ENCODE data around the gene HMGN4. TPM values are rescaled to one million over a fixed set of nuclear protein-coding genes. Genes with fewer than 3 reads are reported as not detected.

The HMGN4 gene
- total and polyA plus RNA-seq, 9 of the 15 experiments (the other 6 are each of a cell fraction or from before 2014, with no cell fraction given), result 35.4 to 134 (median 94.1) TPM

DNA sequence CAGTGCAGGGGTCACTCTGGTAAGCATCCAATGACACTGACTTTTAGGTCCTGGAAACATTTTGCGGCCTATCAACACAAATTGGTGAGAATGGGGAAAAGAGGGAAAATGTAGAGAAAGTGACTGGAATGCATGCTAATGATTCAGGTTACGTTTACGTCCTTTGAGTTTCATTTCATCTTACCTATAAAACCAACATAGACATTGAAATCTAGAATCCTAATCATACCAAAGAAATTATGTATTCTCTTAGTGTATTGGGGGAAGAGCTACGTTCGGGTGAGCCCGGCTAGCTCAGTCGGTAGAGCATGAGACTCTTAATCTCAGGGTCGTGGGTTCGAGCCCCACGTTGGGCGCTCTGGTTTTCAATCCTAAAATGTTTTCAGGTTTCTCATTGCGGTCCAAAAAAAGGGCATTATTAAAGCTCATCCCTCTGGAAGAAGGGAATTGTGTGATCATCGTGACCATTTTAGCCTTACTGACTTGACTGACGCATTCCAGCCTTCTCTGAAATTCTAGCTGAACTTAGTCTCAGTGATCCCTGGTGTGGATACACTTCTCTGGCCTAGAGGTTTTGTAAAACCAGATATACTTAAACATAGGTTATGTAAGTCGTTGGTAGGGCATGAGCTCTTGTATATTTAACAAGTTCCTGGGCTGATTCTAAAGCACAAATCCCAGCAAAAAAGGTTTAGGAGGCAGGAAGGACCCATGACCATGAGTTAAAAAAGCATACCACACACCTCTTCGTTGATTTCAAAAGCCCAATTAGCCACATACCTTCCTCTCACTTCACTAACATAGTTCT is 18.3 kb downstream of the HMGN4 start (continued):
- TF ChIP-seq, protein P1, sequence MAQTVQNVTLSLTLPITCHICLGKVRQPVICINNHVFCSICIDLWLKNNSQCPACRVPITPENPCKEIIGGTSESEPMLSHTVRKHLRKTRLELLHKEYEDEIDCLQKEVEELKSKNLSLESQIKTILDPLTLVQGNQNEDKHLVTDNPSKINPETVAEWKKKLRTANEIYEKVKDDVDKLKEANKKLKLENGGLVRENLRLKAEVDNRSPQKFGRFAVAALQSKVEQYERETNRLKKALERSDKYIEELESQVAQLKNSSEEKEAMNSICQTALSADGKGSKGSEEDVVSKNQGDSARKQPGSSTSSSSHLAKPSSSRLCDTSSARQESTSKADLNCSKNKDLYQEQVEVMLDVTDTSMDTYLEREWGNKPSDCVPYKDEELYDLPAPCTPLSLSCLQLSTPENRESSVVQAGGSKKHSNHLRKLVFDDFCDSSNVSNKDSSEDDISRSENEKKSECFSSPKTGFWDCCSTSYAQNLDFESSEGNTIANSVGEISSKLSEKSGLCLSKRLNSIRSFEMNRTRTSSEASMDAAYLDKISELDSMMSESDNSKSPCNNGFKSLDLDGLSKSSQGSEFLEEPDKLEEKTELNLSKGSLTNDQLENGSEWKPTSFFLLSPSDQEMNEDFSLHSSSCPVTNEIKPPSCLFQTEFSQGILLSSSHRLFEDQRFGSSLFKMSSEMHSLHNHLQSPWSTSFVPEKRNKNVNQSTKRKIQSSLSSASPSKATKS (CRISPR knock-in tag; IDR thresholded peaks at IDR 0.05), result no peak
- no peak for TF ChIP-seq HEY1 (CRISPR knock-in tag; IDR thresholded peaks at IDR 0.05; ENCODE audit: borderline replicate concordance)
- TF ChIP-seq HCFC1 (IDR thresholded peaks at IDR 0.05; ENCODE audit: low read depth, low read length), result no peak
- no peak for TF ChIP-seq ZNF551 (CRISPR knock-in tag; IDR thresholded peaks at IDR 0.05)
- peak; percentile 77 for TF ChIP-seq CREM (IDR thresholded peaks at IDR 0.05; ENCODE audit: low read depth)
- TF ChIP-seq, protein P2, sequence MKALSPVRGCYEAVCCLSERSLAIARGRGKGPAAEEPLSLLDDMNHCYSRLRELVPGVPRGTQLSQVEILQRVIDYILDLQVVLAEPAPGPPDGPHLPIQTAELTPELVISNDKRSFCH (CRISPR knock-in tag; IDR thresholded peaks at IDR 0.05), result no peak
- TF ChIP-seq, protein P2 (tag; IDR thresholded peaks at IDR 0.05), result peak; percentile 83; the same call in 1 of the 2 replicates
- TF ChIP-seq NR3C1 (CRISPR knock-in tag; IDR thresholded peaks at IDR 0.05), result no peak
- no peak for TF ChIP-seq KLF6 (CRISPR knock-in tag; IDR thresholded peaks at IDR 0.05; ENCODE audit: borderline replicate concordance)
- no peak for TF ChIP-seq ZNF778 (CRISPR knock-in tag; IDR thresholded peaks at IDR 0.05)
- no peak for TF ChIP-seq U2AF2 (optimal IDR thresholded peaks at IDR 0.05; ENCODE audit: low read depth, low read length)
- TF ChIP-seq, protein P3, sequence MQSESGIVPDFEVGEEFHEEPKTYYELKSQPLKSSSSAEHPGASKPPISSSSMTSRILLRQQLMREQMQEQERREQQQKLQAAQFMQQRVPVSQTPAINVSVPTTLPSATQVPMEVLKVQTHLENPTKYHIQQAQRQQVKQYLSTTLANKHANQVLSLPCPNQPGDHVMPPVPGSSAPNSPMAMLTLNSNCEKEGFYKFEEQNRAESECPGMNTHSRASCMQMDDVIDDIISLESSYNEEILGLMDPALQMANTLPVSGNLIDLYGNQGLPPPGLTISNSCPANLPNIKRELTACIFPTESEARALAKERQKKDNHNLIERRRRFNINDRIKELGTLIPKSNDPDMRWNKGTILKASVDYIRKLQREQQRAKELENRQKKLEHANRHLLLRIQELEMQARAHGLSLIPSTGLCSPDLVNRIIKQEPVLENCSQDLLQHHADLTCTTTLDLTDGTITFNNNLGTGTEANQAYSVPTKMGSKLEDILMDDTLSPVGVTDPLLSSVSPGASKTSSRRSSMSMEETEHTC (IDR thresholded peaks at IDR 0.05), result 0 out of 2 replicates have a peak, but pooled peaks have one; percentile 31
- TF ChIP-seq THRAP3 (IDR thresholded peaks at IDR 0.05; ENCODE audit: borderline replicate concordance), result no peak
- no peak for TF ChIP-seq ZNF785 (CRISPR knock-in tag; IDR thresholded peaks at IDR 0.05)
- no peak for TF ChIP-seq ZNF561 (CRISPR knock-in tag; conservative IDR thresholded peaks at IDR 0.05)
- TF ChIP-seq ZNF696 (CRISPR knock-in tag; conservative IDR thresholded peaks at IDR 0.05), result no peak
- TF ChIP-seq, protein P4, sequence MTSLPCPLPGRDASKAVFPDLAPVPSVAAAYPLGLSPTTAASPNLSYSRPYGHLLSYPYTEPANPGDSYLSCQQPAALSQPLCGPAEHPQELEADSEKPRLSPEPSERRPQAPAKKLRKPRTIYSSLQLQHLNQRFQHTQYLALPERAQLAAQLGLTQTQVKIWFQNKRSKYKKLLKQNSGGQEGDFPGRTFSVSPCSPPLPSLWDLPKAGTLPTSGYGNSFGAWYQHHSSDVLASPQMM (CRISPR knock-in tag; IDR thresholded peaks at IDR 0.05), result no peak
- TF ChIP-seq L3MBTL2 (IDR thresholded peaks at IDR 0.05), result peak; percentile 54; the same call in 1 of the 2 replicates
- TF ChIP-seq RFX5 (IDR thresholded peaks at IDR 0.05; ENCODE audit: low read depth, low read length), result peak; percentile 75; the same call in 1 of the 2 replicates
- no peak for TF ChIP-seq ILK (tag; IDR thresholded peaks at IDR 0.05; ENCODE audit: borderline replicate concordance, low read depth)
- TF ChIP-seq, protein P5, sequence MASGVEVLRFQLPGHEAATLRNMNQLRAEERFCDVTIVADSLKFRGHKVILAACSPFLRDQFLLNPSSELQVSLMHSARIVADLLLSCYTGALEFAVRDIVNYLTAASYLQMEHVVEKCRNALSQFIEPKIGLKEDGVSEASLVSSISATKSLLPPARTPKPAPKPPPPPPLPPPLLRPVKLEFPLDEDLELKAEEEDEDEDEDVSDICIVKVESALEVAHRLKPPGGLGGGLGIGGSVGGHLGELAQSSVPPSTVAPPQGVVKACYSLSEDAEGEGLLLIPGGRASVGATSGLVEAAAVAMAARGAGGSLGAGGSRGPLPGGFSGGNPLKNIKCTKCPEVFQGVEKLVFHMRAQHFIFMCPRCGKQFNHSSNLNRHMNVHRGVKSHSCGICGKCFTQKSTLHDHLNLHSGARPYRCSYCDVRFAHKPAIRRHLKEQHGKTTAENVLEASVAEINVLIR (CRISPR knock-in tag; IDR thresholded peaks at IDR 0.05), result no peak
- no peak for TF ChIP-seq NUFIP1 (IDR thresholded peaks at IDR 0.05; ENCODE audit: partially characterized antibody)
- no peak for TF ChIP-seq MECOM (CRISPR knock-in tag; IDR thresholded peaks at IDR 0.05)
- TF ChIP-seq LCOR (CRISPR knock-in tag; IDR thresholded peaks at IDR 0.05), result peak; percentile 97
- peak; percentile 91 to 93 for TF ChIP-seq ARNT (IDR thresholded peaks at IDR 0.05)

Measured in K562 (cell line).